ENCODE results near the gene EIF4A3. TPM values are rescaled to one million over a fixed set of nuclear protein-coding genes. Genes with fewer than 3 reads are reported as not detected.

Gene EIF4A3
- total RNA-seq, 1 experiment from 2014 or later = 160 TPM

GRCh38 chr17:80103449-80104085 is 43.4 kb downstream of the EIF4A3 start:
- no peaks in the 10 kb centered on the region for H3K36me3 Mint-ChIP-seq
- peaks cover 17% of the 10 kb centered on the region for H3K4me1 Mint-ChIP-seq
- ChIA-PET CTCF (interaction anchor here (0.6 to 1.8 kb wide), 3 partner anchors 21 to 97 kb away, joined by 3 to 11 read pairs (median 5); no protein-coding TSS in a partner anchor), POLR2A (interaction anchor here (1.3 kb wide), 1 partner anchor 9 kb away, joined by 3 read pairs; no protein-coding TSS in a partner anchor)
- no peak overlapping the region; the same call in 1 of the 2 replicates for H3K4me3 Mint-ChIP-seq
- no peak for TF ChIP-seq TP53 (CRISPR knock-in tag; IDR thresholded peaks at IDR 0.05)
- TF ChIP-seq MXD4 (CRISPR knock-in tag; IDR thresholded peaks at IDR 0.05; ENCODE audit: borderline replicate concordance) = no peak
- TF ChIP-seq CDX4 (CRISPR knock-in tag; IDR thresholded peaks at IDR 0.05; ENCODE audit: borderline replicate concordance) = no peak
- TF ChIP-seq SMAD4 (CRISPR knock-in tag; IDR thresholded peaks at IDR 0.05) = no peak
- TF ChIP-seq KAT7 (CRISPR knock-in tag; IDR thresholded peaks at IDR 0.05; ENCODE audit: borderline replicate concordance) = no peak
- TF ChIP-seq GRHL2 (CRISPR knock-in tag; IDR thresholded peaks at IDR 0.05; ENCODE audit: insufficient replicate concordance, severe bottlenecking) = no peak
- no peak for TF ChIP-seq PRRX2 (CRISPR knock-in tag; IDR thresholded peaks at IDR 0.05)
- no peak for TF ChIP-seq CBFB (CRISPR knock-in tag; IDR thresholded peaks at IDR 0.05; ENCODE audit: low read depth)
- TF ChIP-seq TCF7 (CRISPR knock-in tag; IDR thresholded peaks at IDR 0.05; ENCODE audit: low read depth) = no peak
- no peak for TF ChIP-seq RELA (CRISPR knock-in tag; IDR thresholded peaks at IDR 0.05; ENCODE audit: borderline replicate concordance)
- H3K27me3 Mint-ChIP-seq (ENCODE audit: low read depth) = peaks cover 12% of the 10 kb centered on the region
- H3K9me3 Mint-ChIP-seq = no peaks in the 10 kb centered on the region
- ATAC-seq = no peak
- 0 out of 2 replicates have a peak overlapping the region, but pooled peaks have one; percentile 9 for H3K27ac Mint-ChIP-seq
- DNase-seq (ENCODE audit: low spot score) = no peak

- Mint-ChIP-seq H3K27ac (0 out of 2 replicates have a peak overlapping the region, but pooled peaks have one; percentile 9), H3K36me3 (no peaks in the 10 kb centered on the region), H3K4me3 (peak overlapping the region; percentile 92), H3K9me3 (no peaks in the 10 kb centered on the region), H3K4me1 (peaks cover 17% of the 10 kb centered on the region), H3K27me3 (ENCODE audit: low read depth) (peaks cover 12% of the 10 kb centered on the region)
- CTCF ChIA-PET = interaction anchor here (0.6 to 2.0 kb wide), 2 partner anchors 97 to 267 kb away, joined by 3 to 14 read pairs; no protein-coding TSS in a partner anchor
- DNase-seq (ENCODE audit: low spot score) = no peak
- TF ChIP-seq ZBTB21 (CRISPR knock-in tag; IDR thresholded peaks at IDR 0.05; ENCODE audit: borderline replicate concordance) = no peak
- no peak for TF ChIP-seq ZNF263 (CRISPR knock-in tag; IDR thresholded peaks at IDR 0.05; ENCODE audit: low read depth)
- no peak for TF ChIP-seq AR (CRISPR knock-in tag; IDR thresholded peaks at IDR 0.05)
- TF ChIP-seq ZNF138 (CRISPR knock-in tag; conservative IDR thresholded peaks at IDR 0.05) = no peak
- no peak for TF ChIP-seq USF2 (CRISPR knock-in tag; IDR thresholded peaks at IDR 0.05)
- no peak for TF ChIP-seq ZSCAN18 (CRISPR knock-in tag; IDR thresholded peaks at IDR 0.05)
- TF ChIP-seq ZNF219 (CRISPR knock-in tag; IDR thresholded peaks at IDR 0.05; ENCODE audit: borderline replicate concordance) = no peak
- no peak for TF ChIP-seq JUN (CRISPR knock-in tag; IDR thresholded peaks at IDR 0.05)
- no peak for TF ChIP-seq ZBTB43 (CRISPR knock-in tag; IDR thresholded peaks at IDR 0.05)
- TF ChIP-seq ATF6 (CRISPR knock-in tag; IDR thresholded peaks at IDR 0.05) = no peak
- POLR2A ChIA-PET = no interaction called here
- no peak for ATAC-seq
Measured at GRCh38 chr17:80102664-80103448, 44.1 kb downstream of the EIF4A3 start.
